Measurements from ENCODE around the gene PLXNA3. TPM values are rescaled to one million over a fixed set of nuclear protein-coding genes. Genes with fewer than 3 reads are reported as not detected.

PLXNA3 gene
- polyA plus RNA-seq, 3 donors = 0.02 to 10.9 TPM; not detected in 1

DNA sequence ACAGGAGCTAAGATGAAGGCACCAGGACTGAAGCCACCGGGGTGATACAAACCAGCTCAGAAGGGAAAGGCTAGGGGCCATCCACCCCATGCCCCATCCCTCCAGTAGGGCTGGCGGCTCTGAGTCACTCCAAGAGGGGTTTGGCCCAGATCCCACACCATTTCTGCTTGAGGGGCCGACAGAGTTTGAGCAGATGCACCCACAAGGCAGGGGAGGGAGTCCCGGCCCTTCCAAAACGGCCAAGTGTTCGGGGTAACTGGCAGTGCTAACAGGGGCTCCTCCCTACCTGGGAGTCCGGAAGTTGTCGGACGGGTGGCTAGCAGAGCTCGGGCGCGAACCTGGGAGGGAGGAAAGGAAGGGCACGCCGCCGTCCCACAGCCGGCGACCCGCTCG is 31.9 kb downstream of the PLXNA3 start:
- H3K4me3 ChIP-seq (replicated peaks in 1 of 3; ENCODE audit: low read depth in 2 of 3, low read length in 3 of 3) = peak overlapping the region; percentile 36 to 74 (median 53)
- H3K27ac Mint-ChIP-seq = peak overlapping the region; percentile 87 to 96 (median 94)
- H3K4me1 Mint-ChIP-seq = peaks cover 21% of the 10 kb centered on the region
- peak overlapping the region; percentile 82 for H3K9ac ChIP-seq (ENCODE audit: insufficient read depth, low read length, poor library complexity, severe bottlenecking)
- H3K79me2 ChIP-seq (ENCODE audit: insufficient read depth, low read length) = peaks cover 17% of the 10 kb centered on the region
- peaks cover 29 to 45% of the 10 kb centered on the region in 2 donors for H3K4me1 ChIP-seq (ENCODE audit: control insufficient read depth in 1 of 2, insufficient read depth in 2 of 2, low read length in 2 of 2)
- H3K9me3 Mint-ChIP-seq = peaks cover 0 to 33% (median 15%) of the 10 kb centered on the region in 7 donors
- H3K9me3 ChIP-seq (replicated peaks in 1 of 2; ENCODE audit: control insufficient read depth in 1 of 2, insufficient read depth in 1 of 2, low read length in 2 of 2) = no peaks in the 10 kb centered on the region
- H3K36me3 ChIP-seq (replicated peaks in 1 of 2; ENCODE audit: control insufficient read depth in 1 of 2, insufficient read depth in 2 of 2, low read length in 2 of 2) = peaks cover 0 to 2% of the 10 kb centered on the region in 2 donors
- 0% methylated on average over 7 of the region's 19 CpGs for WGBS (ENCODE audit: insufficient coverage)
- peaks cover 0 to 9% (median 0%) of the 10 kb centered on the region in 3 donors for H3K27me3 Mint-ChIP-seq (ENCODE audit: low read depth in 3 of 3)
- peak; percentile 16 to 56 (median 47) for DNase-seq
- intact Hi-C loops (cut with micrococcal nuclease) = no loop called here
- H3K27me3 ChIP-seq (ENCODE audit: control insufficient read depth in 2 of 2, insufficient read depth in 2 of 2, low read length in 2 of 2) = no peaks in the 10 kb centered on the region
- TF ChIP-seq, protein P1, sequence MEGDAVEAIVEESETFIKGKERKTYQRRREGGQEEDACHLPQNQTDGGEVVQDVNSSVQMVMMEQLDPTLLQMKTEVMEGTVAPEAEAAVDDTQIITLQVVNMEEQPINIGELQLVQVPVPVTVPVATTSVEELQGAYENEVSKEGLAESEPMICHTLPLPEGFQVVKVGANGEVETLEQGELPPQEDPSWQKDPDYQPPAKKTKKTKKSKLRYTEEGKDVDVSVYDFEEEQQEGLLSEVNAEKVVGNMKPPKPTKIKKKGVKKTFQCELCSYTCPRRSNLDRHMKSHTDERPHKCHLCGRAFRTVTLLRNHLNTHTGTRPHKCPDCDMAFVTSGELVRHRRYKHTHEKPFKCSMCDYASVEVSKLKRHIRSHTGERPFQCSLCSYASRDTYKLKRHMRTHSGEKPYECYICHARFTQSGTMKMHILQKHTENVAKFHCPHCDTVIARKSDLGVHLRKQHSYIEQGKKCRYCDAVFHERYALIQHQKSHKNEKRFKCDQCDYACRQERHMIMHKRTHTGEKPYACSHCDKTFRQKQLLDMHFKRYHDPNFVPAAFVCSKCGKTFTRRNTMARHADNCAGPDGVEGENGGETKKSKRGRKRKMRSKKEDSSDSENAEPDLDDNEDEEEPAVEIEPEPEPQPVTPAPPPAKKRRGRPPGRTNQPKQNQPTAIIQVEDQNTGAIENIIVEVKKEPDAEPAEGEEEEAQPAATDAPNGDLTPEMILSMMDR (IDR thresholded peaks at IDR 0.05) = no peak
- H2AFZ ChIP-seq (ENCODE audit: insufficient read depth, low read depth, low read length, poor library complexity, severe bottlenecking) = no peak overlapping the region
- H3K4me3 Mint-ChIP-seq = peak overlapping the region; percentile 87 to 90
- H4K20me1 ChIP-seq (ENCODE audit: insufficient read depth, low read length) = no peaks in the 10 kb centered on the region
- H3K36me3 Mint-ChIP-seq = peaks cover 12% of the 10 kb centered on the region in 2 donors
- H3K4me2 ChIP-seq (replicated peaks; ENCODE audit: extremely low read depth, low read length, poor library complexity, severe bottlenecking) = peak overlapping the region; percentile 70
- H3K27ac ChIP-seq (ENCODE audit: low read depth in 1 of 2, low read length in 2 of 2) = peak overlapping the region; percentile 44 to 90

GRCh38 chrX:154490414-154491083 is 32.5 kb downstream of the PLXNA3 start, which contains the start of gene SLC10A3:
SLC10A3 (minus strand) TSS chrX:154490629; CDS start chrX:154488940, 1,689 bp downstream.
- peak within 1 kb of the TSS; percentile 87 to 92 for H3K4me3 Mint-ChIP-seq
- peak within 1 kb of the TSS; percentile 82 for H3K9ac ChIP-seq (ENCODE audit: insufficient read depth, low read length, poor library complexity, severe bottlenecking)
- H3K27me3 ChIP-seq (ENCODE audit: control insufficient read depth in 2 of 2, insufficient read depth in 2 of 2, low read length in 2 of 2) = no peaks in the 10 kb centered on the region

More at GRCh38 chrX:154490414-154491083, 32.5 kb downstream of the PLXNA3 start, which contains the start of gene SLC10A3:
- H3K4me1 ChIP-seq (ENCODE audit: control insufficient read depth in 1 of 2, insufficient read depth in 2 of 2, low read length in 2 of 2) = peaks cover 24 to 40% of the 10 kb centered on the region in 2 donors
- Mint-ChIP-seq H3K27me3 (ENCODE audit: low read depth in 3 of 3) (peaks cover 0 to 12% (median 0%) of the 10 kb centered on the region in 3 donors), H3K9me3 (peaks cover 0 to 33% (median 14%) of the 10 kb centered on the region in 7 donors), H3K4me1 (peaks cover 16% of the 10 kb centered on the region), H3K36me3 (peaks cover 12% of the 10 kb centered on the region in 2 donors), H3K27ac (peak within 1 kb of the TSS; percentile 97 to 98 (median 98))
- peak within 1 kb of the TSS; percentile 61 for H2AFZ ChIP-seq (ENCODE audit: insufficient read depth, low read depth, low read length, poor library complexity, severe bottlenecking)
- peak within 1 kb of the TSS; percentile 90 to 93 for H3K27ac ChIP-seq (ENCODE audit: low read depth in 1 of 2, low read length in 2 of 2)
- DNase-seq = peak; percentile 89 to 94 (median 92)
- no peaks in the 10 kb centered on the region for H3K9me3 ChIP-seq (replicated peaks in 1 of 2; ENCODE audit: control insufficient read depth in 1 of 2, insufficient read depth in 1 of 2, low read length in 2 of 2)
- no peaks in the 10 kb centered on the region for H4K20me1 ChIP-seq (ENCODE audit: insufficient read depth, low read length)
- under 1% methylated on average over 44 of the region's 71 CpGs for WGBS (ENCODE audit: insufficient coverage)
- TF ChIP-seq, protein P1 (IDR thresholded peaks at IDR 0.05) = no peak
- H3K79me2 ChIP-seq (ENCODE audit: insufficient read depth, low read length) = peaks cover 12% of the 10 kb centered on the region
- H3K36me3 ChIP-seq (replicated peaks in 1 of 2; ENCODE audit: control insufficient read depth in 1 of 2, insufficient read depth in 2 of 2, low read length in 2 of 2) = no peaks in the 10 kb centered on the region
- H3K4me3 ChIP-seq (replicated peaks in 1 of 3; ENCODE audit: low read depth in 2 of 3, low read length in 3 of 3) = peak within 1 kb of the TSS; percentile 36 to 74 (median 53)
- intact Hi-C loops (cut with micrococcal nuclease) = no loop called here
- peak within 1 kb of the TSS; percentile 70 for H3K4me2 ChIP-seq (replicated peaks; ENCODE audit: extremely low read depth, low read length, poor library complexity, severe bottlenecking)

Measured in CD14-positive monocyte (primary cell).